Endothelial cell of umbilical vein (primary cell): ENCODE measurements around the gene CELF3. TPM values are rescaled to one million over a fixed set of nuclear protein-coding genes. Genes with fewer than 3 reads are reported as not detected.

Experiments
- BruUV-seq: library from RNA; stranded (reverse); fragments of 400-500 nt; replicated peaks from 2 replicates; lab custom pipeline; 2021; lab: Mats Ljungman, UMichigan
- CTCF ChIA-PET: fragments of 300-600, 350-600 bp; sonication (Branson Sonifier 250); formaldehyde crosslinking; loops from one replicate; lab custom pipeline; 2021; ENCODE audit warnings: antibody characterized with exemption, inconsistent platforms; lab: Charles Lee
- POLR2A ChIA-PET: fragments of 300-600, 350-600 bp; sonication (Branson Sonifier 250); formaldehyde crosslinking; loops from one replicate; lab custom pipeline; 2021; ENCODE audit warnings: antibody characterized with exemption, inconsistent platforms; lab: Charles Lee
- DNase-seq: peaks from one replicate; pipeline ENCODE4 v3.0.0-alpha.2; 2011; ENCODE audit warnings: low read depth, low spot score
- FAIRE-seq: peaks from 2 replicates; lab custom pipeline; 2011; peaks lifted over from hg19 to GRCh38; lab: Jason Lieb, UNC
- H2AFZ ChIP-seq: 2 replicates; pipeline ENCODE4 v1.6.0; 2012; ENCODE audit warnings: low read depth, low read length, control low read depth, inconsistent platforms
- H3K27ac ChIP-seq: 2 replicates; pipeline ENCODE4 v1.5.1; 2011; ENCODE audit warnings: low read depth, mild to moderate bottlenecking, control low read depth, low read length, moderate library complexity; ENCODE audit not compliant: insufficient read depth
- H3K27me3 ChIP-seq, 2 experiments: 2 replicates each; pipeline versions ENCODE4 v1.6.0 to v1.6.1; 2011; ENCODE audit warnings: low read length in 2 of 2, mixed read lengths in 1 of 2; ENCODE audit not compliant: control insufficient read depth in 2 of 2, insufficient read depth in 2 of 2
- H3K36me3 ChIP-seq, 2 experiments: 2 replicates in 1 of 2; 3 replicates in 1 of 2; pipeline ENCODE4 v1.5.1; 2011; ENCODE audit warnings: low read length in 2 of 2, mild to moderate bottlenecking in 1 of 2, moderate library complexity in 1 of 2; ENCODE audit not compliant: control insufficient read depth in 2 of 2, insufficient read depth in 2 of 2; ENCODE audit errors: extremely low read depth in 1 of 2
- H3K4me1 ChIP-seq: 3 replicates; pipeline ENCODE4 v1.5.1; 2011; ENCODE audit warnings: mild to moderate bottlenecking, low read length; ENCODE audit not compliant: control insufficient read depth, insufficient read depth; ENCODE audit errors: extremely low read depth
- H3K4me2 ChIP-seq: 2 replicates; pipeline ENCODE4 v1.6.1; 2011; ENCODE audit warnings: low read length, control low read depth, mixed read lengths; ENCODE audit not compliant: insufficient read depth
- H3K4me3 ChIP-seq, 3 experiments: fragments of 200-600 bp in 1 of 3; sonication (generic), shearing (Covaris generic) in 1 of 3; replicated peaks in 1 of 3; 2 replicates each; pipeline ENCODE4 v1.5.1; 2011 to 2016; ENCODE audit warnings: control low read depth in 3 of 3, low read length in 3 of 3, mild to moderate bottlenecking in 2 of 3, inconsistent platforms in 1 of 3, low read depth in 1 of 3, moderate library complexity in 1 of 3; ENCODE audit not compliant: insufficient read depth in 1 of 3
- H3K79me2 ChIP-seq: 2 replicates; pipeline ENCODE4 v1.6.0; 2012; ENCODE audit warnings: low read length, inconsistent platforms; ENCODE audit not compliant: control insufficient read depth, insufficient read depth
- H3K9ac ChIP-seq: replicated peaks from 2 replicates; pipeline ENCODE3; 2011; ENCODE audit warnings: low read length, control low read depth; ENCODE audit not compliant: insufficient read depth; ENCODE audit errors: extremely low read depth
- H3K9me1 ChIP-seq: replicated peaks from 3 replicates; pipeline ENCODE4 v1.6.0; 2011; ENCODE audit warnings: mild to moderate bottlenecking, low read length; ENCODE audit not compliant: control insufficient read depth, insufficient read depth; ENCODE audit errors: extremely low read depth
- H3K9me3 ChIP-seq: replicated peaks from 2 replicates; pipeline ENCODE4 v1.5.1; 2012; ENCODE audit warnings: low read length, inconsistent platforms; ENCODE audit not compliant: control insufficient read depth, insufficient read depth
- H4K20me1 ChIP-seq: replicated peaks from 2 replicates; pipeline ENCODE3; 2011; ENCODE audit warnings: mild to moderate bottlenecking, low read length; ENCODE audit not compliant: control insufficient read depth, insufficient read depth; ENCODE audit errors: extremely low read depth
- CTCF ChIP-seq, 2 donors: IDR thresholded peaks; 1 replicate in 1 of 2; 2 replicates in 1 of 2; pipeline ENCODE4 v1.5.1; 2011; ENCODE audit warnings: low read length in 2 of 2, mild to moderate bottlenecking in 2 of 2, moderate library complexity in 2 of 2, control low read depth in 1 of 2, inconsistent platforms in 1 of 2, low read depth in 1 of 2; ENCODE audit not compliant: insufficient read depth in 1 of 2; ENCODE audit errors: extremely low read depth in 1 of 2
- EZH2 ChIP-seq: IDR thresholded peaks from 2 replicates; pipeline ENCODE4 v1.6.1; 2012; ENCODE audit warnings: borderline replicate concordance, low read depth, mild to moderate bottlenecking, moderate library complexity, low read length, inconsistent platforms; ENCODE audit not compliant: severe bottlenecking
- FOS ChIP-seq: IDR thresholded peaks from 2 replicates; pipeline ENCODE4 v1.6.1; 2011; ENCODE audit warnings: mild to moderate bottlenecking, low read length, moderate library complexity, borderline replicate concordance; ENCODE audit not compliant: insufficient read depth
- GATA2 ChIP-seq: IDR thresholded peaks from 2 replicates; pipeline ENCODE4 v1.7.0; 2011; ENCODE audit warnings: low read depth, mild to moderate bottlenecking, moderate library complexity, mixed read lengths, low read length; ENCODE audit not compliant: insufficient read length, insufficient read depth
- JUN ChIP-seq: IDR thresholded peaks from 2 replicates; pipeline ENCODE4 v1.6.1; 2011; ENCODE audit warnings: borderline replicate concordance, low read depth; ENCODE audit not compliant: insufficient read length, insufficient read depth
- MAX ChIP-seq: IDR thresholded peaks from 2 replicates; pipeline ENCODE4 v1.6.1; 2011; ENCODE audit not compliant: insufficient read depth, insufficient read length
- MYC ChIP-seq: IDR thresholded peaks from one replicate; pipeline ENCODE4 v1.6.1; 2011; ENCODE audit warnings: mild to moderate bottlenecking, low read depth, low read length
- POLR2A ChIP-seq: IDR thresholded peaks from 2 replicates; pipeline ENCODE4 v1.6.1; 2012; ENCODE audit warnings: low read depth, mild to moderate bottlenecking, control low read depth, low read length
- POLR2AphosphoS5 ChIP-seq: IDR thresholded peaks from 2 replicates; pipeline ENCODE4 v1.6.1; 2012; ENCODE audit warnings: low read depth, mild to moderate bottlenecking, control low read depth, low read length, moderate library complexity; ENCODE audit not compliant: insufficient read depth
- dilution Hi-C: fragments of 300-500 bp; cut with MboI; formaldehyde crosslinking; loops from one replicate; pipeline ENCODE4 v1.15.0; 2019; ENCODE audit warnings: low sequenced_read_pairs; ENCODE audit not compliant: extremely low pct_ligation_motif_present
- intact Hi-C: fragments of 100-400 bp; cut with micrococcal nuclease; formaldehyde crosslinking; loops from one replicate; pipeline ENCODE4 v1.10.0; 2022
- polyA plus RNA-seq, 4 experiments: library from polyadenylated mRNA; depleted of rRNA in 3 of 4; stranded (reverse) in 3 of 4; unstranded in 1 of 4; fragments of >200 nt; gene quantifications; 2 replicates each; pipeline versions ENCODE4 v1.2.1 to v1.2.3, GENCODE V29; 2011 to 2012; ENCODE audit warnings: missing spikeins in 1 of 4
- total RNA-seq: library from RNA; stranded (reverse); gene quantifications from 2 replicates; pipeline ENCODE4 v1.2.3, GENCODE V29; 2021

The CELF3 gene
- total and polyA plus RNA-seq, 2 donors (not counting 3 experiments of a cell fraction or from before 2014, with no cell fraction given), result not detected

- no TSS peak for BruUV-seq
- no peaks in the 10 kb centered on the region for H3K9me1 ChIP-seq
- H3K27ac ChIP-seq, result no peak overlapping the region
- no peak overlapping the region for H3K4me3 ChIP-seq
- FAIRE-seq (no peak), DNase-seq (no peak)
- H3K4me1 ChIP-seq, result no peaks in the 10 kb centered on the region
- H3K27me3 ChIP-seq, result peaks cover 38 to 44% of the 10 kb centered on the region in 2 experiments
- no peaks in the 10 kb centered on the region for H3K9me3 ChIP-seq
- intact Hi-C loops, result no loop called here
- H3K4me2 ChIP-seq, result no peak overlapping the region
- ChIA-PET CTCF (interaction anchor here (2.1 kb wide), 1 partner anchor 14 kb away, joined by 6 read pairs; no protein-coding TSS in a partner anchor), POLR2A (interaction anchor here (0.6 kb wide), 1 partner anchor 258 kb away, joined by 5 read pairs; no protein-coding TSS in a partner anchor)
- H3K9ac ChIP-seq, result no peak overlapping the region
- H2AFZ ChIP-seq, result no peak overlapping the region
- no peaks in the 10 kb centered on the region for H3K36me3 ChIP-seq
- dilution Hi-C loops, result no loop called here
- TF ChIP-seq JUN (no peak), EZH2 (peak; percentile 34)
- H3K79me2 ChIP-seq, result no peaks in the 10 kb centered on the region
- no peaks in the 10 kb centered on the region for H4K20me1 ChIP-seq
Observed at GRCh38 chr1:151714820-151715725, 1.5 kb downstream of the CELF3 start.

- H3K36me3 ChIP-seq, result no peaks in the 10 kb centered on the region
- H3K27ac ChIP-seq, result no peak overlapping the region
- H2AFZ ChIP-seq, result no peak overlapping the region
- H3K9me3 ChIP-seq, result no peaks in the 10 kb centered on the region
- FAIRE-seq (no peak), DNase-seq (no peak)
- no peaks in the 10 kb centered on the region for H3K9me1 ChIP-seq
- no peak overlapping the region for H3K4me2 ChIP-seq
- TF ChIP-seq MYC, result no peak
- no peak for TF ChIP-seq JUN
- no peak for TF ChIP-seq CTCF (IDR thresholded peaks at IDR 0.05; ENCODE audit: extremely low read depth in 1 of 2, insufficient read depth in 1 of 2, low read depth in 1 of 2, low read length in 2 of 2)
- no peak for TF ChIP-seq POLR2AphosphoS5
- no peak for TF ChIP-seq EZH2
- no peak for TF ChIP-seq FOS
- TF ChIP-seq POLR2A, result no peak
- TF ChIP-seq MAX, result no peak
- no peak for TF ChIP-seq GATA2
- dilution Hi-C loops (no loop called here), intact Hi-C loops (no loop called here)
- peaks cover 26 to 35% of the 10 kb centered on the region in 2 experiments for H3K27me3 ChIP-seq
- no peaks in the 10 kb centered on the region for H4K20me1 ChIP-seq
- BruUV-seq, result no TSS peak
- no peak overlapping the region for H3K9ac ChIP-seq
- CTCF ChIA-PET, result interaction anchor here (1.0 to 1.3 kb wide), 2 partner anchors 13 to 21 kb away, joined by 3 to 4 read pairs; no protein-coding TSS in a partner anchor
- POLR2A ChIA-PET, result no interaction called here
- no peak overlapping the region for H3K4me3 ChIP-seq
- no peaks in the 10 kb centered on the region for H3K79me2 ChIP-seq
- no peaks in the 10 kb centered on the region for H3K4me1 ChIP-seq
Observed at GRCh38 chr1:151713874-151714273, 2.7 kb downstream of the CELF3 start.
